ENCODE data around the gene KRTAP5-9.
"Not testable (repeated sequence)": the region's sequence is repeated elsewhere in the genome, so short reads cannot be mapped to it uniquely, and the experiment has no call there.

The KRTAP5-9 gene

GRCh38 chr11:71527576-71528210 lies 20.5 kb upstream of the KRTAP5-9 start:
- no peak overlapping the region for H4K8ac ChIP-seq (ENCODE audit: low read depth, low read length)

DNA sequence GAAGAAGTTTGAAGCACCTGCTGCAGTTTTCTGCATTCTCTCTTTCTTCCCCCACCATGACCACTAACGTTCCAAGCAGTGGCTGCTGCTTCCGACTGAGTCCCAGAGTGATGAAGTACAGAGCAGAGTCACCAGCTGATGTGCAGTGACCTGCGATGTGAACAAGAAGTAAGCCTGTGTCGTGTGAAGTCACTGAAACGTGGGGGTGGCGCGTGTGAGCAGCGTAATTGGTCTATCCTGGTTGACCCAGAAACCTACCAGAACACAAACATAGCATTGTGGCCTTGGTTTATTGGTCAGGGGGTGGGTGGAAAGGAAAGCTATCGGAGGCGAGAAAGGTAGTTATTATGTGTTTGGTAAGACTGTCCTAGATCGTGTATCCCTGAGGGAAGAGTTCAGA lies 17.6 kb upstream of the KRTAP5-9 start:
- Histone ChIP-seq H3K79me2 (ENCODE audit: control insufficient read depth, insufficient read depth, low read length) (no peaks in the 10 kb centered on the region), H3K27ac (ENCODE audit: low read depth, low read length) (no peak overlapping the region), H3K4me3 (ENCODE audit: low read length) (no peak overlapping the region), H4K8ac (ENCODE audit: low read depth, low read length) (no peak overlapping the region), H3K4me2 (ENCODE audit: low read length) (no peak overlapping the region), H2AK5ac (ENCODE audit: low read length) (no peak overlapping the region), H3K27me3 (ENCODE audit: insufficient read depth, low read length, poor library complexity) (no peaks in the 10 kb centered on the region), H3K4ac (ENCODE audit: low read depth, low read length) (no peak overlapping the region), H3K9ac (ENCODE audit: low read length) (no peak overlapping the region), H3K18ac (ENCODE audit: low read length) (no peak overlapping the region), H3K36me3 (ENCODE audit: control insufficient read depth, insufficient read depth, low read length) (no peaks in the 10 kb centered on the region), H3K23ac (ENCODE audit: low read length) (no peak overlapping the region), H3K79me1 (ENCODE audit: low read length) (no peaks in the 10 kb centered on the region), H4K5ac (ENCODE audit: low read length) (no peak overlapping the region), H3K56ac (ENCODE audit: low read length) (no peak overlapping the region), H2BK5ac (ENCODE audit: low read length) (no peak overlapping the region), H2BK120ac (ENCODE audit: low read depth, low read length) (no peak overlapping the region), H3K4me1 (ENCODE audit: control insufficient read depth, low read depth, low read length) (no peaks in the 10 kb centered on the region), H2BK15ac (replicated peaks; ENCODE audit: low read depth) (no peak overlapping the region)
- no CpG with 5 or more reads among the region's 11 CpGs for WGBS (ENCODE audit: extremely low coverage, insufficient coverage, low lambda C conversion rate)
- no peak for DNase-seq

More at GRCh38 chr11:71527576-71528210, 20.5 kb upstream of the KRTAP5-9 start:
- WGBS (ENCODE audit: extremely low coverage, insufficient coverage, low lambda C conversion rate) = no CpG with 5 or more reads among the region's 6 CpGs
- no peaks in the 10 kb centered on the region for H3K36me3 ChIP-seq (ENCODE audit: control insufficient read depth, insufficient read depth, low read length)
- no peak overlapping the region for H3K4me2 ChIP-seq (ENCODE audit: low read length)
- H3K27ac ChIP-seq (ENCODE audit: low read depth, low read length) = no peak overlapping the region
- no peaks in the 10 kb centered on the region for H3K27me3 ChIP-seq (ENCODE audit: insufficient read depth, low read length, poor library complexity)
- no peak overlapping the region for H3K4ac ChIP-seq (ENCODE audit: low read depth, low read length)
- H3K9ac ChIP-seq (ENCODE audit: low read length) = no peak overlapping the region
- H2AK5ac ChIP-seq (ENCODE audit: low read length) = no peak overlapping the region
- no peak overlapping the region for H3K18ac ChIP-seq (ENCODE audit: low read length)
- H3K56ac ChIP-seq (ENCODE audit: low read length) = no peak overlapping the region
- no peak overlapping the region for H4K5ac ChIP-seq (ENCODE audit: low read length)
- H3K23ac ChIP-seq (ENCODE audit: low read length) = no peak overlapping the region
- H2BK15ac ChIP-seq (replicated peaks; ENCODE audit: low read depth) = no peak overlapping the region
- H3K79me2 ChIP-seq (ENCODE audit: control insufficient read depth, insufficient read depth, low read length) = no peaks in the 10 kb centered on the region
- DNase-seq = no peak
- no peaks in the 10 kb centered on the region for H3K79me1 ChIP-seq (ENCODE audit: low read length)
- H3K4me1 ChIP-seq (ENCODE audit: control insufficient read depth, low read depth, low read length) = no peaks in the 10 kb centered on the region
- no peak overlapping the region for H2BK120ac ChIP-seq (ENCODE audit: low read depth, low read length)
- no peak overlapping the region for H2BK5ac ChIP-seq (ENCODE audit: low read length)
- no peak overlapping the region for H3K4me3 ChIP-seq (ENCODE audit: low read length)

DNA sequence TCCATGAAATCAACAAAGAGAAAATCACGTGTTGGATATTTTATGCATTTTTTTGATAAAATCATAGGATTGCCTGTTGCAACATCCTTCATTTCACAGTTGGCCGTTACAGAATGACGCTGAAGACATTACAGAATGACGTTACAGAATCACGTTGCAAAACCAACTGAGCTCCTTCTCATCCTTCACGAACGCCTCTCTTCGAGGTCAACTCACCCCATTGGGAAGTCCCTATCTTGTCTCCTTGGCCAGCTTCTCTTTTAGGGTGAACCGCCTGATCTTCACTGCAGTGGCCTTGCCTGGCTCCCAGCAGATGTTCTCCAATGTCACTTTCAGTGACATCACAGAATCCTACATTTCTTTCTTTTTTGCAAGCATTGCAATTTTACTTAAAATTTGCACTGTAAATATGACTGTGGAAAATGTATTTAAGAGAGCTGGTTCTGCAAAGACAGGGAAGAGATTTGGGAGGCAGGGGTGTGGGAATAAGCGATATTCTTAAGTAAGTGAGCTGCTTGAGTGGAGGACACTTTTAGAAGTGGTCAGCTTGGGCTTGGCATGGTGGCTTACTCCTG lies 16.1 kb upstream of the KRTAP5-9 start:
- WGBS (ENCODE audit: extremely low coverage, insufficient coverage, low lambda C conversion rate) = no CpG with 5 or more reads among the region's 10 CpGs
- Histone ChIP-seq H4K8ac (ENCODE audit: low read depth, low read length) (no peak overlapping the region), H3K36me3 (ENCODE audit: control insufficient read depth, insufficient read depth, low read length) (no peaks in the 10 kb centered on the region), H3K9ac (ENCODE audit: low read length) (no peak overlapping the region), H2BK5ac (ENCODE audit: low read length) (no peak overlapping the region), H3K27me3 (ENCODE audit: insufficient read depth, low read length, poor library complexity) (no peaks in the 10 kb centered on the region), H3K23ac (ENCODE audit: low read length) (no peak overlapping the region), H3K4me3 (ENCODE audit: low read length) (no peak overlapping the region), H2BK15ac (replicated peaks; ENCODE audit: low read depth) (no peak overlapping the region), H3K4ac (ENCODE audit: low read depth, low read length) (no peak overlapping the region), H3K4me2 (ENCODE audit: low read length) (no peak overlapping the region), H3K56ac (ENCODE audit: low read length) (no peak overlapping the region), H3K18ac (ENCODE audit: low read length) (no peak overlapping the region), H2BK120ac (ENCODE audit: low read depth, low read length) (no peak overlapping the region), H2AK5ac (ENCODE audit: low read length) (no peak overlapping the region), H3K27ac (ENCODE audit: low read depth, low read length) (no peak overlapping the region), H3K79me2 (ENCODE audit: control insufficient read depth, insufficient read depth, low read length) (no peaks in the 10 kb centered on the region), H4K5ac (ENCODE audit: low read length) (no peak overlapping the region), H3K4me1 (ENCODE audit: control insufficient read depth, low read depth, low read length) (no peaks in the 10 kb centered on the region), H3K79me1 (ENCODE audit: low read length) (no peaks in the 10 kb centered on the region)
- DNase-seq = no peak

GRCh38 chr11:71534711-71535608 lies 13.3 kb upstream of the KRTAP5-9 start:
- H3K4me3 ChIP-seq (ENCODE audit: low read length); DNase-seq; H3K4ac ChIP-seq (ENCODE audit: low read depth, low read length); H3K36me3 ChIP-seq (ENCODE audit: control insufficient read depth, insufficient read depth, low read length); H3K23ac ChIP-seq (ENCODE audit: low read length); H3K4me1 ChIP-seq (ENCODE audit: control insufficient read depth, low read depth, low read length); H3K56ac ChIP-seq (ENCODE audit: low read length); H3K27ac ChIP-seq (ENCODE audit: low read depth, low read length); H4K5ac ChIP-seq (ENCODE audit: low read length); H3K9ac ChIP-seq (ENCODE audit: low read length); H3K79me1 ChIP-seq (ENCODE audit: low read length); H2BK15ac ChIP-seq (replicated peaks; ENCODE audit: low read depth); H3K27me3 ChIP-seq (ENCODE audit: insufficient read depth, low read length, poor library complexity); H3K4me2 ChIP-seq (ENCODE audit: low read length); H3K79me2 ChIP-seq (ENCODE audit: control insufficient read depth, insufficient read depth, low read length); H2AK5ac ChIP-seq (ENCODE audit: low read length); H3K18ac ChIP-seq (ENCODE audit: low read length); H4K8ac ChIP-seq (ENCODE audit: low read depth, low read length); H2BK120ac ChIP-seq (ENCODE audit: low read depth, low read length); H2BK5ac ChIP-seq (ENCODE audit: low read length): not testable (repeated sequence)
- no CpG with 5 or more reads among the region's 17 CpGs for WGBS (ENCODE audit: extremely low coverage, insufficient coverage, low lambda C conversion rate)

DNA sequence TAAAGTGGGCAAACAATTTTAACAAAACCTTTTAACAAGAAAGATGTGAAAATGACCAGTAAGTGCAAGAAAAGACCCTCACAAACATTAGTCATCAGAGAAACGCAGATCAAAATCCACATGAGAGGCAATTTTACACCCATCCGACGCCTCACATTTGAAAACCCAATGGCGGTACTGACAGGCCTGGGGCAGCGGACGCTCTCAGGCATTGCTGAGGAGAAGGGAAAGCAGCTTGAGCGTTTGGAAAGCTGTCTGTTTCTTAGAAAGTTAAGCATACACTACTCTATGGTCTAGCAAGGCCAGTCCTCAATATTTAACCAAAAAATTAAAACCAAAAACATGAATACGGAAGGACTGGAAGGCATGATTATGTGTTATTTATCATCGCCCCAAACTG lies 12.4 kb upstream of the KRTAP5-9 start:
- no CpG with 5 or more reads among the region's 9 CpGs for WGBS (ENCODE audit: extremely low coverage, insufficient coverage, low lambda C conversion rate)
- H3K23ac ChIP-seq (ENCODE audit: low read length) = no peak overlapping the region
- no peak overlapping the region for H2AK5ac ChIP-seq (ENCODE audit: low read length)
- DNase-seq = no peak
- no peak overlapping the region for H4K8ac ChIP-seq (ENCODE audit: low read depth, low read length)
- H3K56ac ChIP-seq (ENCODE audit: low read length) = no peak overlapping the region
- H2BK120ac ChIP-seq (ENCODE audit: low read depth, low read length) = no peak overlapping the region
- H2BK5ac ChIP-seq (ENCODE audit: low read length) = no peak overlapping the region
- H4K5ac ChIP-seq (ENCODE audit: low read length) = no peak overlapping the region
- no peaks in the 10 kb centered on the region for H3K27me3 ChIP-seq (ENCODE audit: insufficient read depth, low read length, poor library complexity)
- H3K79me2 ChIP-seq (ENCODE audit: control insufficient read depth, insufficient read depth, low read length) = no peaks in the 10 kb centered on the region
- H2BK15ac ChIP-seq (replicated peaks; ENCODE audit: low read depth) = no peak overlapping the region
- H3K4me2 ChIP-seq (ENCODE audit: low read length) = no peak overlapping the region
- H3K27ac ChIP-seq (ENCODE audit: low read depth, low read length) = no peak overlapping the region
- no peaks in the 10 kb centered on the region for H3K4me1 ChIP-seq (ENCODE audit: control insufficient read depth, low read depth, low read length)
- H3K4ac ChIP-seq (ENCODE audit: low read depth, low read length) = no peak overlapping the region
- no peaks in the 10 kb centered on the region for H3K36me3 ChIP-seq (ENCODE audit: control insufficient read depth, insufficient read depth, low read length)
- H3K9ac ChIP-seq (ENCODE audit: low read length) = no peak overlapping the region
- H3K79me1 ChIP-seq (ENCODE audit: low read length) = no peaks in the 10 kb centered on the region
- no peak overlapping the region for H3K4me3 ChIP-seq (ENCODE audit: low read length)
- no peak overlapping the region for H3K18ac ChIP-seq (ENCODE audit: low read length)
